Kasumi-1 (cell line): Measurements from ENCODE around the gene KCND3.
A peak's percentile ranks its signal among the peaks of the same experiment; 100 is the strongest.
"Not testable (repeated sequence)": the region's sequence is repeated elsewhere in the genome, so short reads cannot be mapped to it uniquely, and the experiment has no call there.

Experiments used
- DNase-seq, 2 experiments: peaks; one replicate each; lab custom pipeline; 2025; lab: John Stamatoyannopoulos, UW

KCND3 gene

DNA sequence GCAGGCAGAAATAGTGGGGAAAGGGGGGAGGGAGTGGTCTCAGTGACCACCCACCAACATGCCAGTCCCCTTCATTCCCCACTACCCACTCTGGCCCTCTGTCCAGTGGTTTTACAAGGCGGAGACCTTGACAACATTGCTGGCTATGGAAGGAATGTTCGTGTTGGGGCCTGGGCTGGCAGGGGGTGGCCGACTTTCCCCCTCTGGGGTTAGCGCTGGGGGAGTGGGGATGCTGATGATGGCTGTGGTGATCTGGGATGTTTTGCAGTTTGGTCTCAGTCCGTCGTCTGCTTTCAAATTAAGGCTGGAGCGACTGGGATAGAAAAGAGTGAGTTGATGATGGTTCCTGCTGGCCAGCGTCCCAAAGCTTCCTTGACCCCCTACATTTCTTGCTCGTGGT, 213.5 kb downstream of the KCND3 start:
- DNase-seq = no peak

DNA sequence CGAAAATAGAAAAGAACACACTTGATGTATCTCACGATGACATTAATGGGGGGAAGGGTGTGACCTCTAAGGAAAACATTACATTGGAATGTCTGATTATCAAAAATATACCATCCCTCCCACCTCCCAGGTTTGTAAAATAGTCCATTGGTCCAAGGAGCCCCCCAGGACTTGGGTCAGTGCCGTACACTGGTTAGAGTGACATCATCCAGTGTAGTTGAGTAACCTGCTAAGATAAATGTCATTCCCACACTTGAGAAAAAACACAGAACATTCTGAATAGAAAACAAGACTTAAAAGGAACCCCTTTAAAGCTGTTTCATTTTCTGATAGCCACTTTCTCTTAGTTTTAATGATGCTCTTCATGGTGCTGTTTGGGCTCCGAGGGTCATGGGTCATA, 218.6 kb downstream of the KCND3 start:
- DNase-seq = no peak

DNA sequence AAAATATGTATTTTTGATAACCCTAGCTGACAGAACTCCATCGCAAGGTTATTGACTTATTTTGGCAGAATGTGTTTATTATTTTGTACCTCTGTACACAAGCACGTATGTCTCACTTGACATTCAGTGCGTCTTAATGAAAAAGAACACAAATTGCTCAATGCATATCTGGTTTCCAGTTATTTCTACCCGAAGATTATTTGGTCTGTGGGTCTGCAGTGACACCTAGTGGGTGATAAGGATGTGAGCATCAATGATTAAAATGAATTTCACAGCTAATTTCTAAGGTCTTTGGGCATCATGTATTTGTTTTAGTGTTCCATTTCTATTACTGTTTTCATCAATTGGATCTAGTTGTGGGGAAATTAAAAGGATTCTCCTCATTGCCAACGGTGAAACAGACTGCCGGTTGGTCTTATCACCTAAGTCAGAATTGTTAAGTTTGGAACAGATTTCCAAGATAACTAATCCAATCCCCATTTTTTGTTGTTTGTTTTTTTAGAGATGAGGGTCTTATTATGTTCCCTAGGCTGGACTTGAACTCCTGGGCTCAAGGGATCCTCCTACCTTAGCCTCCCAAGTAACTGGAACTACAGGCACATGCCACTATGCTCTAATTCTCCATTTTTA, 219.8 kb downstream of the KCND3 start:
- DNase-seq = peak; percentile 66 to 86

DNA sequence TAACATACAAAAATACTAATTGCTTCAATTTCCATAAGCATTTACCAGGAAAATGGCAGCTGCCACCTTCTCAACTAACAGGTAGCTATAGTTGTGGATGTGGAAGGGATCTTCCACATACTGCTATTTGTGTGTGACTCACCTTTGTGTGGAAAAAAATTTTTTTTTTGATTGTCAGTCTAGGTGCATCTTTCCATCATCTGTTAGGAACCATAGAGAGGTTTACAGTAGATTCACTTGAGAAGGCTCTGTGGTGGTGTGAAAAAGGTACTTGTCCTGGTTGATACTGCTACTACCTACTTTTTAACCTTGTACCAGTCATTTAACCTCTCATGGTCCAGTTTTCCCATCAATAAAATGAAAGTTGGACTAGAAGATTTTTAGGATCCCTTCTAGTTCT, 220.8 kb downstream of the KCND3 start:
- no peak for DNase-seq

DNA sequence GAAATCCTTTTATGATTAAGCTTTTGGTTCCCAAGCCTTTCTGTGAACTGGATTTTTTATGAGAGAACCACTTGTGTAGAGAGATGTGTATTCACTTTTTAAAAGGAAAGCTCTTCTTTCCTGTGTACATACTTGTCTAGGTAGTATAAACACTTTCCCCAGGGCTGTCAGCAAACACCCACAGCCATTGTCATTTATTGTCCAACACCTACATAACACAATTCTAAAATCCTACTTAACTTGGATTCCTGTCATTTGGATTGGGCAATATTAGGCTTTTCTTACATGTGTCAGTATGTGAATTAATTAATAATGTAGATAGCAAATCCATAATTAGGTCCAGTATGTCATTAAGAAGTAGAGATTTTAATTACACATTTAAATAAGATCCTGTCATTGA, 221.4 kb downstream of the KCND3 start:
- no peak for DNase-seq

DNA sequence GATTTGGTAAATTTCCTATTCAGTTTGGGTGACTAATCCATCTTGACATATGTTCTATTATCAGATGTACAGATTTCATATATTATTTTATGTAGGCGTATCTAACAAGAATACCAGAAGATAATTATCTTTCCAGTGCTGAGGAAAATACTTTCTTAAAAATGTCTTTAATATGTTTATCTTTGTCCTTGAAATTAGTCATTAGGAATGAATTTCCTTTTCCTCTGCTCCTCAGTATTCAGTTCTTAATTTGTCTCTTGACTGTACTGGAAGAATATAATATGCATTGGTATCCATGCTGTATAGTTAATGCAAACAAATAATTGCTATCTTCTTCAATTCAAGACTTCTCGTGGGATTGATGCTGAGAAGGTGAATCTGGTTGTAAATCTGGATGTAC, 227.1 kb downstream of the KCND3 start:
- DNase-seq = no peak

DNA sequence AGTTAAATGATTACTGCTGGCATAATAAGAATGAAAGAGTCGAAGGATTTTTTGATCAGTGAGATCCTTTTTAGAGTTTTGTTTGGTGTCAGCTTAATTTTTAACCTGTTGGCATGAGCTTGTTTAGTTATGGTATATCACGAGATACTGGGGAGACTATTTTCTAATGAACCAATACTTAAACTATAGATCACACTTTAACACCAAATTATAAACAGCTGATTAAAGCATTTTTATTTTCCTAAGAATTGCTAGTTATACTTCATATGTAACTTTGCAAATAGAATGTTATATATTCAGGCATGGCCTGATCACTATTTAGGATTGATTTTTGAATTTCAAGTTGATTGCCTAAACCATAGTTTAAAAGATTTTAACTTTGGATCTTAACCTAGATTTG, 227.8 kb downstream of the KCND3 start:
- DNase-seq = no peak

DNA sequence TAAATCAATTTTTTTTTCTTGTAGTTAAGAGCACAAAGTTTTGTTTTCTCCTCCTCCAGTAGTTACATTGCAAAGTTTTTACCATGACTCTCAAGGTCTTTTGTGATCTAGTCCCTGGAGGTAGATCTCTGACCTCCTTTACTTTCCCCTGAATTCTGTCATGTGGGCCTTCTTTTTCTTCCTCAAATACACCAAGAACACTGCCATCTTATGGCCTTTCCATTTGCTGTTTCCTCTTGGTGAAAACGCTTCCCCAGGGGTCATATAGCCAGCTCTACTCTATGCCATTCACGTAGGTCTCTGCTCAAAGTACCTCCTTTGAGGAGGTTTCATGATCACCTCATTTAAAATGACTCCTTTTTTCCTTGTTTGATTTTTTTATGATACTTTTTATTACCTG, 231.1 kb downstream of the KCND3 start:
- peak; percentile 38 to 41 for DNase-seq

DNA sequence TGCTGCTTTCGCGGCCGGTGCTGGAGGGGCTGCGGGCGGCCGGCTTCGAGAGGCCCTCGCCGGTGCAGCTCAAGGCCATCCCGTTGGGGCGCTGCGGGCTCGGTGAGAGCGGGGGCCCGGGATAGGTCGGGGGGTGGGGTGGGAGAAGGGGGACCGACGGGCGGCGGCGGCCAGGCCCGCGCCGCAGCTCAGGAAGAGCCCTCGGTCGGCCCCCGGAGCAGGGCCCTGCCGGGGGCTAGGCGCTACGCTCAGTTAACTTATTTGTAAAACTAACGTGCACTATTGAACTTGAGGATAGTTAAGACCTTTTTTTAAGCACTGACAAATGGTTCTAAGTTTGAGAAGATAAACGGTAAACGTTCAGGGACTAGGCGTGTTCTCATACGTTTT, 233.3 kb downstream of the KCND3 start:
- no peak for DNase-seq

DNA sequence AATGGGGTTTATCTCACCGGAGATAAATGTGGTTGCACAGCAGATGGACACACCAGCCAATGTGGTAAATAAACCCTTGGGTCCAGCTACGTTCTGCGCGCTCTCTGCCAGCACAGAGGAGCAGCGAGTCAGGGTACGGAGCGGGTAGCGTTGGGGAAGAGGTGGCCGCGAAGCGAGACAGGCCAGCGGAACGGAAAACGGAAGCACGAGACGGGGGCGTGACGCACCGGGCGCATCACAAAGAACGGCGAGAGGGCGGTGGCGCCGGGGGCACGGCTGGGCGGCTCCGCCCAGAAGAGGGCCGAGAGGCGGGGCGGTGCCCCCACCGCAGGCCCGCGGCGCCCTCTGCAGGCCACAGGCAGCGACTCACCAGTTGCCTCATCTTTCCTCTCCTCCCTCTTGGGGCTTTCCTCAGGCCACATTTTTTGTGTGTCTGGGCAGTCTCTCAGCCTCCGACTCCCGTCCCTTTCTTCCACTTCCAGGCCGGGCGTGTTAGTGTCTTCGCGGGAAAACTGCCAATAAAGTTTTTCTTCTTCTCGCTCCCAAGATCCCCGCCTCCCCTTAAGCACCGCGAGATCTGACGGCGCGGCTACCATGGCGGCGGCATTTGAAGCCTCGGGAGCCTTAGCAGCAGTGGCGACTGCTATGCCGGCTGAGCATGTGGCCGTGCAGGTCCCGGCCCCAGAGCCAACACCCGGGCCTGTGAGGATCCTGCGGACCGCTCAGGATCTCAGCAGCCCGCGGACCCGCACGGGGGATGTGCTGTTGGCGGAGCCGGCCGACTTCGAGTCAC, 233.9 kb downstream of the KCND3 start, which contains the start of gene DDX20:
DDX20 (plus strand) TSS at position 571 of the 793 bp plus-strand sequence; CDS start at position 595, 24 bp downstream.
- peak; percentile 96 to 97 for DNase-seq

DNA sequence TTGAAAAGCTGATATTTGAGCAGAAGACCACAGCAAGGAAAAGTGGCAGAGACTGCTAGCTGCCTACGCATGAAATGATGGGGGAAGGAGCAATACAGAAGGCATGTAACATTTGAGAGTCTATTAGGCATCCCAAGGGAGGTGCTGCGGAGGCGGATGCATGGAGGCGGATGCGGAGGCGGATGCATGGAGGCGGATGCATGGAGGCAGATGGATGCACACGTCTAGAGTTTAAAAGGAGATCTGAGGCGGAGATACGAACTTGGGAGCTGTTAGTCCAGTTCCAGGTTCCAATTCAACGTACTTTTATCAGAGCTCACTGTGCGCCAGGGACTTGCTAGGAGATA, 234.5 kb downstream of the KCND3 start:
- peak; percentile 48 to 53 for DNase-seq

DNA sequence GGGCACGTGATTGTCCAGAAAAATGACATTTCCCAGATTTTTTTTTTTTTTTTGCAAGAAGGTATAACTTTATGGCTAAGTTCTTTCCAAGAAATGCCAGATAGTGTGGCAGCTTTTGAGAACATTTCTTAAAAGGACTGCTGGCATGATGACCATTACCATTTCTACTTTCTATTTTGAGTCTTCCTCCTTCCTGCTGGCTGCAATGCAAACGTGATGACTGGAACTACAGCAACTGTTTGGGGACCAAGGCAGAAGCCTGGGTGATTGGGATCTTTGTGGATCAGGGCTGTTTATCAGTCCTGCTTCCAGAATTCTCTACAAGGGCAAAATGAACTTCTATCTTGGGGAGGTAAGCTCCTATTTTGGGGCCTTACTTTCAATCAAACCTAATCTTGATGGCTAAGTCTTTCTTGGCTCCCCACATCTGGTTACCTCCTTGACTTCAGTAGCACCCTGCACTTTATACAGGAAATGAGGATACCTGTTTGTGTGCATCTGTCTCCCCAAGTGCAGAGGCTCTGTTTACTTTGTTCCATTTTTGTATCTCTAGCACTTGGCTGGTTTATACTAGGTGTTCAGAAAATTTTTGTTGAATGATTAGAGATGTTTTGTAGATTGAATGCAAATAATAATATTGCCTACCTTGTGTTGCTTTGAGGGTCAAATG, 237.4 kb downstream of the KCND3 start:
- no peak for DNase-seq

DNA sequence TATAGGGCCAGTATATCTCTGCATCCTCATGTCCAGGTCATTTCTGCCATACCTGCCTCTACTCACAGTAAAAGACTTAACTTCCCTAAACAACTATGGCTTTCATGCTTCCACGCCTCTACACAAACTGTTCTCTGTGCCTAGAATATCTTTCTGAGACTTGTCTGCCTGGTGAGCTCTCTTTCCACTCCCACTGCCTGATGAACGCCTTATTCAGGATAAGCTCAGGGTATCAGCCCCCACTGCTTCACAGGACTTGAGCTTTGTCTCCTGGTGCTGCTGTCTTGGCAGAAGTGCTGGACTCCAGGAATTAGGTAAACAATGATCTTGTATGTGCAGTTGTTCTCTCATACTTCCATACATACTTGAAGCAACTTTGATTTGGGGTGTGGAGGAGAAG, 238.6 kb downstream of the KCND3 start:
- DNase-seq = no peak

DNA sequence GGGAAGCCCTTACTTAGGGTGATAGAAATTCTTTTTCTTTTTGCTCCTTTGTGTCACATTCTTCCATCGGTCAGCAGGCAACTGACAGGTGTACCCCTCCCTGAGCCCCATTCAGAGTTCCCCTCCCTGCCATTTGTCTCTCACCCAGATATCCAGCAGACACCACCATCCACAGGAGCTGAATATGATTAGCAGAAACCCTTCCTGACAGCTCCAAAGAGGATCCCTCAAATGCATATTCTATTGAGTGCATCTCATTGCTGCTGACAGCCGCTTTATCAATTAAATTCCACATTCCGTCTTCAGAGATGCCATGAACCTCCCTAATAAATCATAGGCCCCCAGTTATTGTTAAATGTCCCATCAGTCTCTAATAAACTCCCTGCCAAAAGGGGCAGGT, 239.8 kb downstream of the KCND3 start:
- DNase-seq = no peak

DNA sequence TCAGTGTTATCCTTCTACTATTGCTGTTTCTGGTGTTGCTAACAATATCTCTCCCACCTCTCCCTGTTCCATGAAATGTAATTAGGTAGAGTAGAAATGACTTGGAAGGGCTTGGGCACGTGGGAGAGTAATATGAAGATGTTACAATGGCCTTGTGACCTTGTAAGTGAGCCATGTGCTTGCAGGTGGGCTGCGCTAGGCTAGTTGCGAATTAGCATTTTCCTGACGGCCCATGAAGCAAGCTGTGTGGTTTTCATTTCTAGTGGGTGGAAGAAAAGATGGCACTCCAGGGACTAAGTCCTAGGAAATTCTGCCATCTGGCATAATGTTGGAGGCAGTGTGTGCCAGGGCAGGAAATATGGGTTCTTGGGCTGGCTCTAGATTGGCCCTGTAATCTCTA, 241.5 kb downstream of the KCND3 start:
- DNase-seq = no peak

DNA sequence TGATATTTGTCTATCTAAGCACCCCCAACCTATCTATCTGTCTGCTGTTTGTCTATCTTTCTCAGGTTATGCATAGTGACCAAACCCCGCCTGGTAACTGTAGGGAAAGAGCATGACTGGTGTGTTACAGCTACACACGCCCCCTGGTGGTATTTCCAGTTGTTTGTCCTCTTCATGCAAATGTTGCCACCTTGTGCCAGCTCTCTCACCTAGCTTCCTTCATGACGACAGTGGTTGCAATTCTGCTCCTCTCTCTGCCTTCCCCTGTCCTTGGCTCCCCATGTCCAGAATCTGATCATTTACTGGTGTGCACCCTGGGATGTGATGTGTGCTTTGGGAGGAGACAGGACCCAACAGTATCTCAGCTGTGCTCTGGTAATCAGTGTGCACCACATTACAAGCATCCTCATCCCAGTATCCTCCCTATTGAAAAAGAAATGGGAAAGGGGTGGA, 242.2 kb downstream of the KCND3 start:
- DNase-seq = peak; percentile 87 to 93

DNA sequence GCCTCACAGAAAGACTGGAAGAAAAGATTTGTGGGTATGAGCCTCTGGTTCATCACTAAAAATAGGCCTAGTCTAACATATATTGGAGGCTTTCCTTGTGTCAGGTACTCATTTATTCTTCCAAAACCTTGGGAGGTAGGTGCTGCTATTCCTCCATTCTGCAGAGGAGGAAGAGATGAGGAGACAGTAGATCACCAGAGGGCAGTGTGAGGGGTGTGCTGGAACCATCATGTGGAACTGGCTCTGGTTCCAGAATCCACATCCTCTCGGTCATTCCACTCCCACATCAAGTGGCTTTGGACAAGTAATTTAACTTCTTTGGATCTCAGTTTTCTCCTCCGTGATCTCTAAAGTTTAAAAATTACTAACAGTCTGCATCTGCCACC, 242.9 kb downstream of the KCND3 start:
- peak in 1 of 2 experiments; percentile 5 for DNase-seq

DNA sequence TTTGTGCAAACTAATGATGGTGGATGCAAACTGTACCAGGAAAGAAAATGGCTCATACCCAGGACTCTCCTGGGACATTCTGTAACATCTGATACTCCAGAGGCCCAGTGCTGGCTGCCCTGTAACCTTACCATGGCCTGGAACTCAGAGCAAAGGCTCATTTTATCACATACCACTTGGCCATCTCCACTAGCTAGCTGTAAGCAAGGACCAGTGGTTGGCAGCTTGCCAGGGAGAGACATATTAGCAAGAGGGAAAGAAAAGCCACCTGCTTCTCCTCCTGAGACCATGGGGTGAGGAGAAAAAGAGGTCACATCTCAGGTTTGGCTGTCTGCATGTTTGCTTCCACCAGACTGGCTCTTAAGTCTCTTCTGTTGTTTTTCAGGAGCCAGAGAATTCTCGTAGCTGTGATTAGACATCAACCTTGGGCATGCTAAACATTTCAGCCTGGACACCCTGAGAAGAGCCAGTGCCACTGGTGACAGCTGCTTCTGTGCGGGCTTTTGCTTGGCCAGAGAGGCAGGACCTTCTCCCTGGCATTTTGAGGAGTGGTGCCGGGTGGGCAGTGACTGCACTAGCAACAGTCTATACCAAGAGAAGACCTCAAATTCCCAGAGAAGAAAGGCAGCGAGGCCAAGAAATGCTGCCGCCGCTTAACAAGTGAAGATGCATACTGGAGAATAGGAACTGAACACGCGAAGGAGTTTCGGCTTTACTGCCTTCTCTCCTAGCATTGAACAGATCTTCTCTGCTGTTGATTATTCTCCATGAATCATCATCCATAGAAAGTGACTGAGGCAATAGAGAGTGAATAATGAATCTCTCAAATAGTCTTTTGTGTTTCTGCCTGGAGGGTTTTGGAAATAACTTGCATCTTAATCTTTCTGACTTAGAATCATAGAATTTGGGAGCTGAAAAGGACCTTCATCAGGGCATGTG, 243.5 kb downstream of the KCND3 start:
- no peak for DNase-seq

DNA sequence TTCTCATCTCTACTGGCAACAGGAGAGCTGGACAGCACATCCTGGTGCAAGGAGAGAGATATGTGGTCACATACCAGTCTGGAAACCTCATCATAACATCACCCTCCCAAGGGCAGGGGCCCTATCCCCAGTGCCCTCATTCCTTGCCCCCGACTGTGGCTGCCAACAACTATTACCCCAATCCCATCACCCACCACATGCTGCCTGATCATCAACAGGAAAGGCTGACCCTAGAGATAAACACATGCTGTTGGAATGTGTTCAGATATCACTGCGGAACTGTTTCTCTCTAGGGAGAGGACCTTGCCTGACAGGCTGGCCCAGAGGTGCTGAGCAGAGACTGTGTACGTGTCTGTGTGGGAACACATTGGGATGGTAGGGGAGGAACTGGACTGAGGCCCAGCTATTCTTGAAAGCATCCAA, 245.8 kb downstream of the KCND3 start:
- no peak for DNase-seq

DNA sequence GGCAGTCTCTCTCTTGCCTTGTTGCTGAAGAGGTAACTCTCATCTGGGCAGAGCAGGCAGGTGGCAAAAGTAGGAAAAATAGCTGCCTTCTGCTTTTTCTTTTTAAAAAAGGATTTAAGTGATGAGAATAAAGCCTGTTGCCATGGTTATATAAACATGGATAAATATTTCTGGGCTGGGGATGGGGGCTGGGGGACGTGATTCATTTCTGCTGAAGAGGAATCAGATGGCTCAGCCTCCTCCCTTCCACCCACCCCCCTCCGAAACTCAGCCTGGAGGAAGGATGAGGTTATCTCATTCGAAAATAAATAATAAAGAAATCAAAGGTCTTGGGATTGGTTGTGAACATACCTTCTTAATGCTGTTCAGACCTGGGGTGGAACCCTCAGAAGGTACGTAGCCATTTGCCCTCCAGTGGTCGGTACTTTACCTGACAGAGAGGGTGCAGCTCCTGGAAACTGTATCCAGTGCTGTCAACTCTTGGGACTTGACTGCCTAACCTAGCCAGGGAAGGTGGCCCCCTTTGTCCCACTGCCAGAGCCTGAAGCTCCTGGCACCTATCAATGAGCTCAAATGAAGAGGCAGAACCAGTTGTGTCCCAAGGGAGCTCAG, 246.4 kb downstream of the KCND3 start:
- DNase-seq = no peak

DNA sequence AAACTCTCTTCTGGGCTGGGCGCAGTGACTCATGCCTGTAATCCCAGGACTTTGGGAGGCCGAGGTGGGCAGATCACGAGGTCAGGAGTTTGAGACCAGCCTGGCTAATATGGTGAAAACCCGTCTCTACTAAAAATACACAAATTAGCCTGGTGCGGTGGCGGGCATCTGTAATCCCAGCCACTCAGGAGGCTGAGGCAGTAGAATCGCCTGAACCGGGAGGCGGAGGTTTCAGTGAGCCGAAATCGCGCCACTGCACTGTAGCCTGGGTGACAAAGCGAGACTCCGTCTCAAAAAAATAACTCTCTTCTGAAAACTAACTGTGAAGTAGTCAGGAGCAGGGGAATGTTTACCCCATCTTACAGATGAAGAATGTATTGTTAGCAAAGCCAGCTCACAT, 247.2 kb downstream of the KCND3 start:
- DNase-seq = not testable (repeated sequence)
